ENCODE results near the gene CBX8.

DNA sequence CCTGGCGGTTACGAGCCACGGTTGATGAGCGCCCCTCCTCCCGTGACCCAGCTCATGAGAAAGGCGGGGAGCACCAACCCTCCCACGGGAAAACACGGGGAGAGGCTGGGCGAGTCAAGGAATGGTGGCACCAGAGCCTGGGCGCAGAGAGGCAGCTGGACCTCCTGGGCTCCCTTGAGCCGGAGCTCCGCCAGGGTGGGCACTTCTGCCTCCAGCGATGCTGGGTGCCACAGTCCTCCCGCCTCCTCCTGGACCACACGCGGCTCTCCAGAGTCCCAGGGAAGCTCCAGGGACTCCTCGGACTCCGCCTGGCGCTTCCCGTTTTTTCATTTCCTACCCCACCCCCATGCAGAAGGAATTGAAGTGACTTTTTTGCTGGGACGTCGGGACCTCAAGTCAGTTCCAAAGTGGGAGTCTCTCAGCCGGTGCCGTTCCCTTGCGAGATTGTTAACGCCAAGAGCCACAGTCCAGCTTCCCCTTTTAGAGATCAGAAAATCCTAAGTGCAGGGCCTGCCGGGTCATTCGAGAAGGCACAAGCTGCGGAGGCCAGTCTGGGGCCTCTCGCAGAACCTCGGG lies 6.6 kb upstream of the CBX8 start:
- TF ChIP-seq, protein P1, sequence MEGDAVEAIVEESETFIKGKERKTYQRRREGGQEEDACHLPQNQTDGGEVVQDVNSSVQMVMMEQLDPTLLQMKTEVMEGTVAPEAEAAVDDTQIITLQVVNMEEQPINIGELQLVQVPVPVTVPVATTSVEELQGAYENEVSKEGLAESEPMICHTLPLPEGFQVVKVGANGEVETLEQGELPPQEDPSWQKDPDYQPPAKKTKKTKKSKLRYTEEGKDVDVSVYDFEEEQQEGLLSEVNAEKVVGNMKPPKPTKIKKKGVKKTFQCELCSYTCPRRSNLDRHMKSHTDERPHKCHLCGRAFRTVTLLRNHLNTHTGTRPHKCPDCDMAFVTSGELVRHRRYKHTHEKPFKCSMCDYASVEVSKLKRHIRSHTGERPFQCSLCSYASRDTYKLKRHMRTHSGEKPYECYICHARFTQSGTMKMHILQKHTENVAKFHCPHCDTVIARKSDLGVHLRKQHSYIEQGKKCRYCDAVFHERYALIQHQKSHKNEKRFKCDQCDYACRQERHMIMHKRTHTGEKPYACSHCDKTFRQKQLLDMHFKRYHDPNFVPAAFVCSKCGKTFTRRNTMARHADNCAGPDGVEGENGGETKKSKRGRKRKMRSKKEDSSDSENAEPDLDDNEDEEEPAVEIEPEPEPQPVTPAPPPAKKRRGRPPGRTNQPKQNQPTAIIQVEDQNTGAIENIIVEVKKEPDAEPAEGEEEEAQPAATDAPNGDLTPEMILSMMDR (conservative IDR thresholded peaks at IDR 0.05 in 1 of 2, IDR thresholded peaks at IDR 0.05 in 1 of 2; ENCODE audit: extremely low read depth in 1 of 2, insufficient read depth in 1 of 2, low read depth in 1 of 2, low read length in 2 of 2) = no peak
- peak; percentile 3 for TF ChIP-seq EZH2 (IDR thresholded peaks at IDR 0.05; ENCODE audit: borderline replicate concordance, low read length)

Measured in mammary epithelial cell (primary cell).